ENCODE data around the gene SMIM30. TPM values are rescaled to one million over a fixed set of nuclear protein-coding genes. Genes with fewer than 3 reads are reported as not detected.

The SMIM30 gene
- total RNA-seq, 1 experiment from 2014 or later, result 32.3 TPM

DNA sequence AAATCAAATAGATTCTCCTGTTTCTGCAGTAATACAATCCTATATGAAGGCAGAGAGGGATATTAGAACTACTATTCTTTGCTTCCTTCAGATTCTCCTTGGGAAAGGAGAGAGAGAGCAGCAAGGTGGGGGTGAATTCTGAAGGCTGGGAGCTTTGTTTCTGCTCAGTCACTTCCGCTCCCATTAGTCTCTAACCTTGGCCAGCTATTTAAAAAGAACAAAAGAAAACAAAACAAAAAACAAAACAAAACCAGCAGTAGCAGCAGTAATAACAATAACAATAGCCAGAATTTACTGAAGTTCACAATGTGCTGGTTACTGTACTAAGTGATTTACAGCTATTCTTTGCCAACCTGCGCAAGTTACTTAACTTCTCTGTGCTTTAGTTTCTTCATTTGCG lies 41.7 kb downstream of the SMIM30 start:
- WGBS (ENCODE audit: extremely low coverage, insufficient read length, low lambda C conversion rate), result no CpG with 5 or more reads among the region's 3 CpGs
- no peak overlapping the region for H2BK20ac ChIP-seq (ENCODE audit: low read depth, low read length, poor library complexity, severe bottlenecking)
- no peaks in the 10 kb centered on the region for H3K9me3 ChIP-seq (ENCODE audit: control insufficient read depth, low read depth, low read length)
- H4K5ac ChIP-seq (ENCODE audit: insufficient read length, low read depth, low read length), result no peak overlapping the region
- no peak overlapping the region for H3K4me2 ChIP-seq (ENCODE audit: insufficient read depth, insufficient read length, low read length)
- H3K4ac ChIP-seq (ENCODE audit: low read depth, low read length), result no peak overlapping the region
- no peaks in the 10 kb centered on the region for H3K4me1 ChIP-seq (ENCODE audit: insufficient read depth, low read length)
- no peak overlapping the region for H2AFZ ChIP-seq (ENCODE audit: low read length)
- H4K8ac ChIP-seq (replicated peaks; ENCODE audit: insufficient read length, low read depth, low read length), result no peak overlapping the region
- H3T11ph ChIP-seq (ENCODE audit: low read length), result no peak overlapping the region
- TF ChIP-seq, protein P1, sequence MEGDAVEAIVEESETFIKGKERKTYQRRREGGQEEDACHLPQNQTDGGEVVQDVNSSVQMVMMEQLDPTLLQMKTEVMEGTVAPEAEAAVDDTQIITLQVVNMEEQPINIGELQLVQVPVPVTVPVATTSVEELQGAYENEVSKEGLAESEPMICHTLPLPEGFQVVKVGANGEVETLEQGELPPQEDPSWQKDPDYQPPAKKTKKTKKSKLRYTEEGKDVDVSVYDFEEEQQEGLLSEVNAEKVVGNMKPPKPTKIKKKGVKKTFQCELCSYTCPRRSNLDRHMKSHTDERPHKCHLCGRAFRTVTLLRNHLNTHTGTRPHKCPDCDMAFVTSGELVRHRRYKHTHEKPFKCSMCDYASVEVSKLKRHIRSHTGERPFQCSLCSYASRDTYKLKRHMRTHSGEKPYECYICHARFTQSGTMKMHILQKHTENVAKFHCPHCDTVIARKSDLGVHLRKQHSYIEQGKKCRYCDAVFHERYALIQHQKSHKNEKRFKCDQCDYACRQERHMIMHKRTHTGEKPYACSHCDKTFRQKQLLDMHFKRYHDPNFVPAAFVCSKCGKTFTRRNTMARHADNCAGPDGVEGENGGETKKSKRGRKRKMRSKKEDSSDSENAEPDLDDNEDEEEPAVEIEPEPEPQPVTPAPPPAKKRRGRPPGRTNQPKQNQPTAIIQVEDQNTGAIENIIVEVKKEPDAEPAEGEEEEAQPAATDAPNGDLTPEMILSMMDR (conservative IDR thresholded peaks at IDR 0.05), result no peak
- no peak overlapping the region for H4K91ac ChIP-seq (ENCODE audit: insufficient read length, low read depth, low read length)
- no peak overlapping the region for H3K23ac ChIP-seq (ENCODE audit: insufficient read length, low read depth, low read length)
- no peak overlapping the region for H3K18ac ChIP-seq (ENCODE audit: insufficient read length, low read depth, low read length)
- Mint-ChIP-seq H3K9me3 (no peaks in the 10 kb centered on the region; a peak in 1 of 5 replicates), H3K27ac (no peak overlapping the region), H3K36me3 (ENCODE audit: insufficient read depth in 1 of 3, low read depth in 3 of 3) (no peaks in the 10 kb centered on the region), H3K4me3 (peak overlapping the region in 1 of 2 experiments; percentile 55; a peak in 2 of 5 replicates), H3K27me3 (ENCODE audit: low read depth) (peaks cover 90% of the 10 kb centered on the region), H3K4me1 (peaks cover 12% of the 10 kb centered on the region in 2 experiments)
- H3K23me2 ChIP-seq (ENCODE audit: insufficient read length, low read depth, low read length, poor library complexity, severe bottlenecking), result no peaks in the 10 kb centered on the region
- DNase-seq, result no peak
- H3K14ac ChIP-seq (ENCODE audit: insufficient read depth, low read length), result no peak overlapping the region
- no peak overlapping the region for H3K56ac ChIP-seq (ENCODE audit: insufficient read length, low read depth, low read length)
- H3K79me2 ChIP-seq (ENCODE audit: insufficient read depth, low read length), result no peaks in the 10 kb centered on the region
- H3K27ac ChIP-seq (ENCODE audit: insufficient read length, low read depth, low read length), result no peak overlapping the region
- no peak overlapping the region for H2BK5ac ChIP-seq (ENCODE audit: insufficient read length, low read length)
- H2BK12ac ChIP-seq (ENCODE audit: insufficient read length, low read depth, low read length), result no peak overlapping the region
- H2AK5ac ChIP-seq (ENCODE audit: insufficient read length, low read length), result no peak overlapping the region
- H2BK15ac ChIP-seq (ENCODE audit: low read depth, low read length), result no peak overlapping the region
- peaks cover 51% of the 10 kb centered on the region for H3K27me3 ChIP-seq (ENCODE audit: insufficient read depth, low read length)
- H4K20me1 ChIP-seq (ENCODE audit: control insufficient read depth, insufficient read depth, insufficient read length), result no peaks in the 10 kb centered on the region
- H2BK120ac ChIP-seq (ENCODE audit: low read depth, low read length, poor library complexity, severe bottlenecking), result no peak overlapping the region
- no peak overlapping the region for H3K9ac ChIP-seq (ENCODE audit: extremely low read depth, insufficient read length, low read length)
- no peaks in the 10 kb centered on the region for H3K79me1 ChIP-seq (ENCODE audit: insufficient read depth, low read depth, low read length, poor library complexity, severe bottlenecking)

Measured in H9 (cell line).